Activated CD4-positive, alpha-beta T cell treated with anti-CD3 and anti-CD28 coated beads for 24 hours (primary cell): ENCODE measurements around the gene RXFP3.
"Not testable (repeated sequence)": the region's sequence is repeated elsewhere in the genome, so short reads cannot be mapped to it uniquely, and the experiment has no call there.

ENCODE experiments used
- DNase-seq, 2 donors: peaks; one replicate each; pipeline ENCODE4 v3.0.0-alpha.2; 2020; ENCODE audit warnings: low read depth in 2 of 2

The RXFP3 gene, protein sequence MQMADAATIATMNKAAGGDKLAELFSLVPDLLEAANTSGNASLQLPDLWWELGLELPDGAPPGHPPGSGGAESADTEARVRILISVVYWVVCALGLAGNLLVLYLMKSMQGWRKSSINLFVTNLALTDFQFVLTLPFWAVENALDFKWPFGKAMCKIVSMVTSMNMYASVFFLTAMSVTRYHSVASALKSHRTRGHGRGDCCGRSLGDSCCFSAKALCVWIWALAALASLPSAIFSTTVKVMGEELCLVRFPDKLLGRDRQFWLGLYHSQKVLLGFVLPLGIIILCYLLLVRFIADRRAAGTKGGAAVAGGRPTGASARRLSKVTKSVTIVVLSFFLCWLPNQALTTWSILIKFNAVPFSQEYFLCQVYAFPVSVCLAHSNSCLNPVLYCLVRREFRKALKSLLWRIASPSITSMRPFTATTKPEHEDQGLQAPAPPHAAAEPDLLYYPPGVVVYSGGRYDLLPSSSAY

DNA sequence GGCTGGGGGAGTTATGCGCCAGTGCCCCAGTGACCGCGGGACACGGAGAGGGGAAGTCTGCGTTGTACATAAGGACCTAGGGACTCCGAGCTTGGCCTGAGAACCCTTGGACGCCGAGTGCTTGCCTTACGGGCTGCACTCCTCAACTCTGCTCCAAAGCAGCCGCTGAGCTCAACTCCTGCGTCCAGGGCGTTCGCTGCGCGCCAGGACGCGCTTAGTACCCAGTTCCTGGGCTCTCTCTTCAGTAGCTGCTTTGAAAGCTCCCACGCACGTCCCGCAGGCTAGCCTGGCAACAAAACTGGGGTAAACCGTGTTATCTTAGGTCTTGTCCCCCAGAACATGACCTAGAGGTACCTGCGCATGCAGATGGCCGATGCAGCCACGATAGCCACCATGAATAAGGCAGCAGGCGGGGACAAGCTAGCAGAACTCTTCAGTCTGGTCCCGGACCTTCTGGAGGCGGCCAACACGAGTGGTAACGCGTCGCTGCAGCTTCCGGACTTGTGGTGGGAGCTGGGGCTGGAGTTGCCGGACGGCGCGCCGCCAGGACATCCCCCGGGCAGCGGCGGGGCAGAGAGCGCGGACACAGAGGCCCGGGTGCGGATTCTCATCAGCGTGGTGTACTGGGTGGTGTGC lies at the start of gene RXFP3:
Gene RXFP3 (plus strand): TSS at position 6 of the 636 bp plus-strand sequence. CDS start 355 bp downstream, at position 361.
- DNase-seq = no peak

DNA sequence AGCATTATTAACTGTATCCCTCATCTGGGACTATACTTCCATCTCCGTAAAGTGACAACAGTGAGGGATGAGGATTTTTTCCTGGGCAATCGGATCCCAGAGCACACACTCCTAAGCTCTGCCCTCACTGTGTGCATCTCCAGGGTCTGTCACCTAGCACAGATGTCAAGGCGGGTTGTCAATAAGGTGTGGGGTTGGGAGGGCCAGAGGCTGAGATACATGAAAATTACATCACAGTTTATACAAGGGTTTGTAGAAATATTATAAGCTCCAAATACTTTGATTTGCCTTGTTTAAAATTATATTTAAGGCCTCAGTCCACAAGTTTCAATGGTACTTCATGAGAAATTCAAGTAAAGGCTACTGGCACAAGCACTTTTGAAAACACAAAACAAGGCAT lies 48.9 kb upstream of the RXFP3 start:
- no peak for DNase-seq

DNA sequence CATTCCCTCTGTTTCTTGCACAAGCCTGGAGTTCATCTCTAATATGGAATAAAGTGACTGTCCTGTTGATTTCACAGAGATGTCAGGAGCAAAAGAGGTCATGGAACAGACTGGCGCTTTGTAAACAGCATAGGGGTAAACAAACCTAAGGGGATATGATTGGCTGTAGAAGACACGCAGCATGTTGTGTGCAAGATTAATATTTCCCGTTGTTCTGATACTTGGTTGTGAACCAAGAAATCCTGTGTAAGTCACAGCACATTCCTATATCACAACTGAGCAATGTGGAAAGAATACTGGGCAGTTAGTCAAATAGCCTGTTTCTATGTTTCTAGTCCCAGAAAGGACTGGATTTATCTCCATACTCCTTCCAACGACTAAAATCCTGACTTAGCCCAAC lies 47.6 kb upstream of the RXFP3 start:
- DNase-seq = no peak

DNA sequence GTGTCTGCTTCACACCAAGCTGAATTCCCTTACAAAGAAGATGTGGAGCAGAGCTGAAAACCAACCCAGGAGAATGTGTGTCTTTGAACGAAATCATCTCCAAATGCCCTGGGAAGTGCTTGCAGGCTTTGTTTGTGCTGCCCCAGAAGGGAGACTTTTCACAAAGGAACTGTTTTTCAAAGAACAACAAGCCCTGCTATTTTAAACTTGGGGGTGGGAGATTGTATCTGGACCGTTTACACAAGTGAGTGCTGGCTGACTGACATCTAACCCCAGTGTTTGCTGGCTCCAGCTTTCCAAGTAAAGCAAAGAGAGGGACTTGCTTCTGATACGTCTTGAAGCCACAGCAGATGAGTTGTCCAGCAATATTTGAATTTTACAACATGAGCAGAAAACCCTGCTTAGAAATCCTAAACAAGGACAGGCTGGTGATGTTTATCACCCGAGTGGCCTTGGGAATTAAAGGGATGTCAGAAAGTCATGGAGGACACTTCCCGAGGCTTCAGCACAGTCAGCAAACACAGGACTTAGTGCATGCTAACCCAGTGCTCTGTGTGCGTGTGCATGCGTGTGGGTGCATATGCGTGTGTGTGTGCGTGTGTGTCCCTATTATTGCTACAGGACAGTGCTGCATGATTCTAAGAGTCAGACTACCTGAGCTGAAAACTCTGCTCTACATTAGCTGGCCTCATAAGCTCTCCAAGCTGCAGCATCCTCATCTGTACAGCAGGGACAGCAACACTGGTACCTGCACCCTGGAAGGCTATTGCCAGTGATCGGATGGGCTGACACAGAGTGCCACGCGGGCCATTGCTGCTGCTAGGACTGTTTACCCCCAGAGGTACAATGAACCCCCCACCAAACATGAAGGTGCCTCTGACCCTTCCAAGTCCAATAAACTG lies 45.8 kb upstream of the RXFP3 start:
- no peak for DNase-seq

DNA sequence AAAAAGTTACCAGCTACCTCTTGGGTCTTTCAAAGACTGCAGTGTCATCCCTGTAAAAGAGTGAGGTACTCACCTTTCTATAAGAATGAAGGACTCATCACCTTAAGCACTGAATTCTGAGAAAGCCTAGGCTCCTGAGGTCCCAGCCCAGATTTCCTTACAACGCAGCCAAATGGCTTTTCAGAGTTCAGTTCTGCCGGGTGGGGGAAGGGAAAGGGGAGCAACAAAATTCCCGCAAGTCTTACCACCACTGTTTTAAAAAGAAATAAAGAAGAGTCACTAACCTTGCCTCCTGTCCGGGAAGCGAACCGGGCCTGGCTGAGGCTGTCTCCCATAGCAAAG lies 44.8 kb upstream of the RXFP3 start:
- no peak for DNase-seq

DNA sequence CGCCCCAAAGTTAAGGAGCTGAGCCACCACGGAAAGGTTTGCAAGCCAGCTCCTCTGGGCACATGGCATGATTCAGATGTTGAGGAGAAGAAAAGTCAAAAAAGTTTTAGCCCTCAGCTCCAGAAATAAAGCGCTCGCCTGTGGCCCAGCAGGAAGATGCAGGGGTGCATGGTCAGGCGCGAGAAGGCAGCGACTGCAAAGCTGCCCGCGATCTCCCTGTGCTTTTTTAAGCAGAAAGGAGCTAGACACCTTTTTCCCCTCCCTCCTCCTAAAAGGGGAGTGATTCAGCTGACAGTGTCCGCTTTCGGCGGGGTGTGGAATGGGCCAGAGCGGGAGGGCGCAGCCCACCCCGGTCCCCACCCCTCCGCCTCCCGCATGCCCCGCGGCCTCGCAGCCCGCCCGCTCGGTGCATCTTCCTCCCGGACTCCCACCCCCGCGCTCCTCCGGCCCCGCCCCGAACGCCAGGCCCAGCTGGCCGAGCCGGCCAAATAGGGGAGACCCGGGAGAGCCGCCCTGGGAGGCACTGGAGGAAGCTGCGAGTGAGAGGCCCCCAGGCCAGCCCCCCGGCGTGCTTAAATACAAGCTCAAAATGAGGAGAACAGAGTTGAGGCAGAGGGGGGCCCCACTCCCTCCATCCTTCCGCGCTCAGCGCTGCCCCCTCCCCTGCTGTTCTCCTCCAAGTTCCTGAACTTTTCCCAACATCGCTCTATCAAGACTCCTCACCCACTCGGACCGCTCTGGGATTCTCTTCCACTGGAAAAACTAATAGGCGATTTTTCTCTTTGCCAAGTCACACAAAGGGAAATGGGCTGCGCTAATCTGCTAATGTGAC lies 44.2 kb upstream of the RXFP3 start, which contains the start of gene ADAMTS12:
Gene ADAMTS12 (minus strand): TSS at position 203 of the 832 bp plus-strand sequence. CDS start 134 bp downstream, at position 69.
- no peak for DNase-seq

DNA sequence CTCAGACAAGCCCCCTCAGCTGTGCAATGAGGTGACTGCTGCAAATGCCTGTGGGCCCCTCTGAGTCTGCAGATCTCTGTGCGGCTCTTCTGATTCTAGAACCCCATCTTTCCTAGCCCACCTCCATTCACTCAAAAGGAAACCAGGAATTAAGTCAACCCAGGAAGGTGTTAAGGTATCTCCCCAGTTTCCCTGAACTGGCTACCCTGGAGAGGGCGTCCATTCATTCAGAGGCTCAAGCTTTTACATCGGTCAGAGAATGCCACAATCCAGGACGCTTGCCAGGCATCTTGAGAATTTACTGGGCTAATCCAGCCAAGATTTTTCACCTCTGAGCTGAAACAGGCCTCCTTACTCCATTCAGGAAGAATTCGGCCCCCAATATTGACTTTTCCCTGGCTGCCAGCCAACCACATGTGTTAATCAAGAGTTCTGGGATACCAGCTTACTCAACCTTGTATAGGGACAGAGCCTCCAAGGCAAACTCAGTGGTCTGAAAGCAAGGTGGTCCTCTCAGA lies 43.5 kb upstream of the RXFP3 start:
- no peak for DNase-seq

DNA sequence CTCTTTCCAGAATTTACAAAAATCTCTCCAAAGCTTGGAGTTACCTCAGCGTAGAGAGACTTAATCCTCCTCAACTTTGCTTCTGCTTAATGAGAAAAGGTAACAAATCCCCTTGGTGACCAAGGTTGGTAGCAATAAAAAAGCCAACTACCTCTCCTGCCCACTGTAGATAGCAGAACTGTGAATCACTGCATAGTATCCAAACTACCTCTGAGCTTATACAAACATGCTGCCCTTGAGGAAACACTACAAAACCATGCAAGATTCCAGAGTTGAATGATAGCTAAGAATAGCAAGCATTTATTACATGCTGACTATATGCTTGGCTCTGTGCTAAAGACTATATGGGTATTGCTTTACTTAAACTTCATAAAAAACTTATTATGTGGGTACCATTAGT lies 41.6 kb upstream of the RXFP3 start:
- DNase-seq = no peak

DNA sequence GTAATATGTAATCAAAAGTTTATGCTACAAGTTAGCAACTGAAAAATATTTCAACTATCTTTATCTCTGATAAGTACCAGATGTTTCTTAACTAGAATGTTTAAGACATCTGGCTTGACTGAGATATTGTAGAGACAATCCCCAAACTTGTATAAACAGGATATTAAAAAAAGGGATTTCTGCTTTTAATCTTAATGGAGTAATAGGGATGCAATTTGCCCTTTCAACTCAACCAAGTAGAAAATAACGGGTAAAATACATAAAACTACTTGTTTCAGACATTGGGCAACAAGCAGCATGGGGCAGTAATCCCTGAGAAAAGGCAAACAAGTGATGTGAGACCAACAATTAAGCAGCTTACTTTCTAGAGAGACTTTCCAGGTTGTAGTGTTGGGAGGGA lies 35.0 kb upstream of the RXFP3 start:
- DNase-seq = no peak

DNA sequence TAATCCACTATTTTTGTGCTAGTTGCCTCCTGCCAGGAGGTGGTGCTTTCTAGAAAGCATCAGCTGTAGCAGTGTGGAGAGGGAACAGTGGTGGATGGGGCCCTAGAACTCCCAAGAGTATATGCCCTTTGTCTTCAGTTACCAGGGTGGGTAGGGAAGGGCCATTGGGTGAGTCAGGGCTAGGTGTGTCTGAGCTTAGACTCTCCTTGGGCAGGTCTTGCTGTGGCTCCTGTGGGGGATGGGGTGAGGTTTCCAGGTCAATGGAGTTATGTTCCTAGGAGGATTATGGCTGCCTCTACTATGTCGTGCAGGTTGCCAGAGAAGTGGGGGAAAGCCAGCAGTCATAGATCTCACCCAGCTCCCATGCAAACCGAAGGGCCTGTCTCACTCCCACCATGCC lies 33.1 kb upstream of the RXFP3 start:
- no peak for DNase-seq

DNA sequence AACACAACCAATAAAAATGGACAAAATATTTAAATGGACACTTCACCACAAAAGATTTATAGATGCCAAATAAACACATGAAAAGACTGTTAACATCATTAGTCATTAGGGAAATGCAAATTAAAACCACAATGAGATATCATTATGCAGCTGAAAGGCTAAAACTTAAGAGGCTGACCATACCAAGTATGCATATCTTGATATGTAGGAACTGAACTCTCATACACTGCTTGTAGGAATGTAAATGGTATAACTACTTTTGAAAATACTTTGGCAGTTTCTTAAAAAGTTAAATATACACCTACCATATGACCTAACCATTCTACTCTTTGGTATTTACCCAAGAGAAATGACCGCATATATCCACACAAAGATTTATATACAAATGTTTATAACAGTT lies 30.8 kb upstream of the RXFP3 start:
- no peak for DNase-seq

DNA sequence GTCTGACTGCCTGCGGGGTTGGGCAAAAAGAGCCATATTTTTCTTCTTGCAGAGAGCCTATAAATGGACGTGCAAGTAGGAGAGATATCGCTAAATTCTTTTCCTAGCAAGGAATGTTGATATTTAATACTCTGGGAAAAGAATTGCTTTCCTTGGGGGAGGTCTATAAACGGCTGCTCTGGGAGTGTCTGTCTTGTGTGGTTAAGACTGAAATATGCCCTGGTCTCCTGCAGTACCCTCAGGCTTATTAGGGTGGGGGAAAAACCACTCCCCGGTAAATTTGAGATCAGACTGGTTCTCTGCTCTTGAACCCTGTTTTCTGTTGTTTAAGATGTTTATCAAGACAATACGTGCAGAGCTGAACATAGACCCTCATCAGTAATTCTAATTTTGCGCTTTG lies 29.9 kb upstream of the RXFP3 start:
- DNase-seq = not testable (repeated sequence)

DNA sequence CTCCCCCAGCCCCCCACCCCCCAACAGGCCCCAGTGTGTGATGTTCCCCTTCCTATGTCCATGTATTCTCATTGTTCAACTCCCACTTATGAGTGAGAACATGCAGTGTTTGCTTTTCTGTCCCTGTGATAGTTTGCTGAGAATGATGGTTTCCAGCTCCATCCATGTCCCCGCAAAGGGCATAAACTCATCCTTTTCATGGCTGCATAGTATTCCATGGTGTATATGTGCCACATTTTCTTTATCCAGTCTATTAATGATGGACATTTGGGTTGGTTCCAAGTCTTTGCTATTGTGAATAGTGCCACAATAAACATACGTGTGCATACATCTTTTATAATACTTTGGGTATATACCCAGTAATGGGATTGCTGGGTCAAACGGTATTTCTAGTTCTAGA lies 21.3 kb upstream of the RXFP3 start:
- not testable (repeated sequence) for DNase-seq

DNA sequence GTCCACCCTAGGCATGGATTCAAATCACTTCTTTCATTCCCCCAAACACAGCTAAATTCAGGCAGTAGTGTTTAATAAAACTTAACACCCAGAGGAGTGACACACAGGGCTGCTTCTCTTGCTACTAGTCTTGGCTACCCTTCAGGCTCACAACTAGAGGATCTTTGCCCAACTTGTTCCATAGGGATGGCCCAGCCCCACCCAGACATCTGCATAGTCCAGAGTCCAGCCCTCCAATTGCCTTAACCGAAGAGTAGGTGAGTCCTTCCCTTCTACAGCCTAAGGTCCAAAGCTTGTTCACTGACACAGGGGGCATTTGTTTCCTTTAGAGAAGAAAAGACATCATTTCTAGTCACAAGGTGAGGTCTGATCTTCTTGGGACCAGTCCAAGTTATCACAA lies 15.2 kb upstream of the RXFP3 start:
- DNase-seq = no peak

DNA sequence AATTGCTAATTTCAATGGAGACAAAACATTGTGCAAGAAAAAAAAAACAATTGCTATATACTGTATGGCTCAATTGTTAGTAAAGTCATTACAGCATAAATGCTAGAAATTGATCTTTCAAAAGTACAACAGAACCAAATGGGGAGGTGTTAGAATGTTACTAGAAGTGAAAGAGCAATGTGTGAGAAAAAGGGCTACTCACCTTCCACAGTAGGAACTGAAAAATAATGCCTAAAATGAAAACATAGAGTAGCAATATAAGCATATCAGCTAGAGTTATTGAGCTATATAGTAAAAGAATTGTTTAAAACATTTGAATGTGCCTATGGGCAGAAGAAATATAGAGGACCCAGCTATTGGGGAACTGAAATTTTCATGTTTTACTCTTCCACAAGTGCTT lies 10.9 kb upstream of the RXFP3 start:
- no peak for DNase-seq

DNA sequence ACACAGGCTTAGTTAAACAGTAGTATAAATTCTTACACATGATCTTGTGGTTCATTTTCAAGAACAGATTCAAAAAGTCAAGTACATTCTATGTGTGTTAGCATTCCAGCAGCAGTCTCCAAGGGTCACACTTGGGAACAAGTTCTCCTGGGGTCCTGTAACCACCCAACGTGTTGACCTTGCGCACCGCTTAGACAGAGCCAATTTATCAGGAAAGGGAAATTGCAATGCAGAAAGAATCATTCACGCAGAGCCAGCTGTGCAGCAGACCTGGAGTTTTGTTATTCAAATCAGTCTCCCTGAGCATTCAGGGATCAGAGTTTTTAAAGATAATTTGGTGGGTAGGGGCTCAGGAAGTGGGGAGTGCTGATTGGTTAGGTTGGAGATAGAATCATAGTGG lies 8.5 kb upstream of the RXFP3 start:
- no peak for DNase-seq

DNA sequence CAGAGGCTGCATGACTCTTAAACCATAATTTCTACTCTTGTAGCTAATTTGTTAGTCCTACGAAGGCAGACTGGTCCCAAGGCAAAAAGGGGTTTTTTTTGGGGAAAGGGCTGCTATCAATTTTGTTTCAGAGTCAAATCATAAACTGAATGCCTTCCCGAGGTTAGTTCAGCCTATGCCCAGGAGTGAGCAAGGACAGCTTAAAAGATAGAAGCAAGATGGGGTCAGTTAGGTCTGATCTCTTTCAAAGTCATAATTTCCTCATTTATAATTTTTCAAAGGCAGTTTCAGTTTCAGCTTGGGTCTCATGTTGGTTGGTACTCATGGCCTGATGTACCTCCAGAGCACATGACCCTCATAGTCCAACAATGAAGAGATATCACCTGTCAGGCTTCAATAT lies 7.9 kb upstream of the RXFP3 start:
- no peak for DNase-seq

DNA sequence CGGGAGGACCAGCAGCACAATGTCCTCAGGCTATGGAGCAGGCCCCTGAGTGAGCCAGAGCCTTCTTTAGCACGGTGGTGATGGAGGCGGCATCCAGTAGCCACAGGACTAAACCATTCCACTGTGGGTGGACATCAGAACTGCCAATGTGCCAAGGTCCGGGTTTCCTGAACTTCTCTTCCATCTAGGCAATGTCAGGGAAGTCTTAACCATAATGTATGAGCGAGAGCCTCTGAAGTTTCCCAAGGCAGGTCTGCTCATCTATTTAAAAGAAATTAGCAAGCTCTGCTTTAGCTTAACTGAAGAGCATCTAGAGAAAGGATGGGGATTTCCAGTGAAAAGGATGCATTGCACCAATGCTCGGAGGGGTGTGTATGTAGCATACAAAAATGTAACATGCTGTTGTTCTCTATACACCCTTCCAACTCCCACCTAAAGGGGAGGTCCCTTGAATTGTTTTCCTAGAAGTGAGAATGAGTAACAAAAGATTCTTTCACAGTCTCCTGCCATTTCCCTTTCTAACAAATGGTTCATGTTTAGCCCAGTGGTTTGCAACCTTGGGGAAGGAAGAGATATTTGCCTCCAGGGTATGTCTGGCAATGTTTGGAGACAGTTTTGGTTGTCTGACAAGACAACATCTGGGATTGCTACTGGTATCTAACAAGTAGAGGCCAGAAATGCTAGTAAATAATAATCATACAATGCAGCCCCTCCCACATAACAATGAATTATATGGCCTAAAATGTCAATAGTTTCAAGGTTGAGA lies 6.1 kb upstream of the RXFP3 start:
- no peak for DNase-seq

DNA sequence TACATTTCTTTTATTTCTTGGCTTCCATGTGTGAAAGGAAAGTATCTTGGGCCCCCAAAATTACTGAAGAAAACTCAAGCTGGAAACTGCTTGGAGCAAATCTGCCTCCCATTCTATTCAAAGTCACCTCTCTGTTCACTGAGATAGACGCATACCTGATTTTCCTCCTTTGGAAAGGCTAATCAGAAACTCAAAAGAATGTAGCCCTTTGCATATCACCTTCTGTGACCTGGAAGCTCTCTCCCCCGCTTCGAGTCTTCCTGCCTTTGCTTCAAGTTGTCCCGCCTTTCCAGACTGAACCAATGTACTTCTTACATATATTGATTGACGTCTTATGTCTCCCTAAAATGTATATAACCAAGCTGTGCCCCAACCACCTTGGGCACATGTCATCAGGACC lies 5.0 kb upstream of the RXFP3 start:
- DNase-seq = no peak

DNA sequence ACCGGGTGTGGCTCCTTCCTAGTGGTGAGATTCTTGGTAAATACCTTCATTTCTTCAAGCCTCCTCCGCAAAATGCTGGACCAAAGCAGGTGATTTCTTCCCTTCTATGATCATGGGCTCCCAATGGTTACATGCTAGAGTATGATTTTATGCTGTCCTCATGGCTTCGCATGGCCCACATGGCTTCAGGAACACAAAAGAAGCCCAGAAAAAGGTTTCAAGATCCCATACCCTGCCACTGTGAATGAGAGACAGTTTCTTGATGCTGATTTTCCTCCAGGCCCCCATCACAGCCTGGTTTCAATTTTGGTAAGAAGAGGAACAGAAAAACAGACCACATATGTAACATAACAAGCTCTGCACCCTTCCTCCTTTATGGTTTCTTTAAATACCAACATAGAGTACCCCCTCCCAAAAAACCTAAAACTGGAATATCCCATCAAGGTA lies 2.4 kb upstream of the RXFP3 start:
- DNase-seq = no peak
